Dermis blood vessel endothelial cell (primary cell): ENCODE data around the gene DOCK8. TPM values are rescaled to one million over a fixed set of nuclear protein-coding genes. Genes with fewer than 3 reads are reported as not detected.
A peak's percentile ranks its signal among the peaks of the same experiment; 100 is the strongest.

ENCODE experiments used
- DNase-seq: peaks from one replicate; pipeline ENCODE4 v3.0.0; 2010
- total RNA-seq: library from RNA; depleted of rRNA; stranded (reverse); fragments of >200 nt; gene quantifications from 2 replicates; pipeline ENCODE4 v1.2.3, GENCODE V29; 2014

DOCK8 gene
- total RNA-seq, 1 donor from 2014 or later, result 6.8 TPM

DNA sequence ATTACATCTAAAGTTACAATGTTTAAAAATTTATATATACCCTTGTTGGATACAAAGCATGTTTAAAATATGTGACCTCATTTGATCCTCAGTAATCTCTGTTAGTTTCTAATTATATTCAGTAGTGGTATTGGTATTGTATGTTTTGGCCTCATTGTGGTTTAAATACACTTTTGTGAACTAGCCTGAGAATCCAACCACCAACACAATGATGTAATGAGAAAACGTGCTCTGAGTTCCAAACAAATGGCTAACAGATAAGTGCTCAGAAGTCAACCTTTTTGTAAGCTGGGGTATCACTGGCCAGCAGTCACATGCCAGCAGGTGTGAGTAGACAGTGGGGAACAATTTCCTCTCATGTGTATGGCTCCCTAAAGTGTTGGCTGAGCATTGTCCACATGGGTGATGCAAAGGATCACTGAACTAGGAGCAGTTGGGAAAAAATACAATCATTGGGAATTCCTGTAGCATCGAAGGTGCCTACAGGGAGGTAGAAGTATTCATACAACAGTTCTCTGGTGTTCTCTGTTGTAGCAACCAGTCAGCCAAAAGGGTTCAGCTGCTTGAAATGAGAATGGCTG lies 56.1 kb downstream of the DOCK8 start:
- no peak for DNase-seq

DNA sequence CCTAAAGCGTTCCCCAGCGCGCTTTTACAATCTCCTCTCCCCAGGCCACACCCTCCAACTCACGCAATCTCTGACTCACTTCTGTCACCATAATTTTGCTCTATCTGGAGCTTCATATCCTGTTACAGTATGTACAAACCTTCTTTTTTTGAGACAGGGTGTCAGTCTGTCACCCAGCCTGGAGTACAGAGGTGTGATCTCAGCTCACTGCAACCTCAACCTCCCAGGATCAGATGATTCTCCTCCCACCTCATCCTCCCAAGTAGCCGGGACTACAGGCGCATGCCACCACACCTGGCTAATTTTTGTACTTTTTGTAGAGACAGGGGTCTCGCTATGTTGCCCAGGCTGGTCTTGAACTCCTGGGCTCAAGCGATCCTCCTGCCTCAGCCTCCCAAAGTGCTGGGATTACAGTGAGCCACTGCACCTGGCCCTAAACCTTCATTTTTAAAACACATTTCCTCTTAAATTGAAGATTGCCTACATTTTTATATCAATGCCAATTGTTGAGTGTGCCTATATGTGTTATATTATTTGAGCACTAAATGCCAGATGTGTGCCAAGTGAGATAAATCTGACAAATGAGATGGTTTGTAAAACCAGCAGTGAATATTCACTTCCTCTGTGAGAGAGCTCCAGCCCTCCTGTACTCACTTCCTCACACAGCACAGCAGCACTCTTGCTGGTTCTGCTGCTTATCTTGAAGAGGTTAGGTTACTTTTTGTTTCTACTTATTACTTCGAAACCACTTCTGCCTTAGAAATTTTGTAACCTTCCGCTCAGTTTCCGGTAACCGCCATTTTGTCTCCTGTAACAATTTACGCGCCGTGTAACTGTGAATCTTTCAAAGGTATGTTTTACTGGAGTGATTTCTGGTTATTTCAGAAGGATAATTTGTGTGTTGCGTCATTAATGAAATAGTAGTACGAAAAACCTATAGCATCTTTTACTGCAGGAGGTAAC lies 57.9 kb downstream of the DOCK8 start:
- no peak for DNase-seq

DNA sequence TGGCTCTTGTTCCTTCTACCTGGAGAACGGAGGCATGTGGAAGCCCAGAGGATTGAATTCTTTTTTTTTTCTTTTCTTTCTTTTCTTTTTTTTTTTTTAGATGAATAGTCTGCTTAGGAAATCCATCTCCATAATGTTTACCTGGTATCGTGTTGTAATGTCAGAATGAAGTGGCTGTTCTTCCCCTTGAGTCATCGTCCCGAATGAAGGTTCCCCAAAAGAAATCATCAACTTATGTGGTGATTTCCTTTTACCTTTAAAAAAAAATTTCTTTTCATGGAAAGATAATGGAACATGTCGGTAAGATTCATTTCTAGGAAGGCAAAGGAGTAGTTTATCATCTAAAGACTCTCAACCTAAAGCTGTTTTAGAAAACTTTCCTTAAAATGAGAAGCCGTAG lies 59.7 kb downstream of the DOCK8 start:
- no peak for DNase-seq

DNA sequence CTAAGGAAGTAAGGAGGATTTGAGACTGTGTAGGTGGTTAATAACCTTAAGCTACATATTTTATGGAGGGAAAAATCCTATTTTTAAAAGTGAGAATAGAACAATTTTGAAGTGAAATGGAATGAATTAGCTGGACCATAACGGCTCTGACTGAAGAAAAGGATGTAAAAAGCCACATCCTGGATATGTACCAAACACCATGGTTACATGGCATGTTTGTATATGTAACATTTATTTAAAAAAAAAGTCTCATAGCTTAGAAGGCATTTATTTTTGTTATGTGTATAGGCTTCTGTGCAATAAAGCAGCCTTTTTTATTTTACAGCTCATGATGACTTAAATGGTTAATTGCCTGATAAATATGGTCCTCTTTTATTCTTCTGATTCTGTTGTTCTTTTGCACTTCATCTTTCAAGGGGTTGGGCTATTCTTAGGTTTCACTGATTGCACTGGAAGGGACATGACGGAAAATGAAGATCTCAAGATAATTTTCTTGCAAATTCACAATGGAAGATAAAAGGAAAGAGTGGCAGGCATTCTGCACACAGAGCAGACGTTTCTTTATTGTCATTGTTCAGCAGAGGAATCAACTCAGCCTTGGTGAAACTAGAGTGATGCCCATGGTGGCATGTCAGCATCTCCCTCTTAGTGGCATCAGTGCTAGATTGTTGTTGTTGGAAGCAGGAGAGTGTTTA lies 63.1 kb downstream of the DOCK8 start:
- no peak for DNase-seq

DNA sequence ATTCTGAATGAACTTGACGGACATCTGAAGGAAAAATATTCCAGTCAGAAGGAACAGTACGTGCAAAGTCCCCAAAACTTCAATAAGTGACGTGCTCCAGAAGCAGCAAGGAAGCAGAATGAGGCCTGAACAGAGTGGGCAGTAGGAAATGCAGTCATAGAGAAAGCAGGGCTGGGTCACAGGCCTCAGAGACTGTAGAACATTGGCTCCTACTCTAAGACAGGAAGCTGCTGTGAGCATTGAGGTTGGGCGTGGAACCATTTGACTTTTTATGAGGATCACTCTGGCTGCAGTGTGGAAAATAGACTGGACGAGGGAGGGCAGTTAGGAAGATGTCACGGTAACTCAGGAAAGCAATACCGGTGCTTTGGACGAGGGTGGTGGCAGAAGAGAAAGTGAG lies 64.0 kb downstream of the DOCK8 start:
- DNase-seq, result peak; percentile 6

DNA sequence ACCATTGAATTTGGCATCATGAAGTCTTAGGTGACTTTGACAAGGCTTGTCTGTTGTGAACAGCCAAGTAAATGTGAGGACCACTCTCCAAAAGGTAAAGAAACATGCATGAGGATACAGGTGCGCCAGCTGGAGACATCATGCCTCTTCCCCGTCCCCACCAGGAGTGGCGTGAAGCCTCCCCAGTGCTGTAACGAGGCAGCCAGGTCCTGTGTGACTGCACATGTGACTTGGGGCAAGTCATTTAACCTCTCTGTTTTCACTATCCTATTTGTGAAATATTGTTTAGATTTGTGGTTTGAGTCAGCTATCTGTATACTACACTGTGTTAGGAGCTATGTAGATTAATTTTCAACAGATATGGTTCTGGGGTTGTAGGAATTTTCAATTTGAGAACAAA lies 65.0 kb downstream of the DOCK8 start:
- no peak for DNase-seq

DNA sequence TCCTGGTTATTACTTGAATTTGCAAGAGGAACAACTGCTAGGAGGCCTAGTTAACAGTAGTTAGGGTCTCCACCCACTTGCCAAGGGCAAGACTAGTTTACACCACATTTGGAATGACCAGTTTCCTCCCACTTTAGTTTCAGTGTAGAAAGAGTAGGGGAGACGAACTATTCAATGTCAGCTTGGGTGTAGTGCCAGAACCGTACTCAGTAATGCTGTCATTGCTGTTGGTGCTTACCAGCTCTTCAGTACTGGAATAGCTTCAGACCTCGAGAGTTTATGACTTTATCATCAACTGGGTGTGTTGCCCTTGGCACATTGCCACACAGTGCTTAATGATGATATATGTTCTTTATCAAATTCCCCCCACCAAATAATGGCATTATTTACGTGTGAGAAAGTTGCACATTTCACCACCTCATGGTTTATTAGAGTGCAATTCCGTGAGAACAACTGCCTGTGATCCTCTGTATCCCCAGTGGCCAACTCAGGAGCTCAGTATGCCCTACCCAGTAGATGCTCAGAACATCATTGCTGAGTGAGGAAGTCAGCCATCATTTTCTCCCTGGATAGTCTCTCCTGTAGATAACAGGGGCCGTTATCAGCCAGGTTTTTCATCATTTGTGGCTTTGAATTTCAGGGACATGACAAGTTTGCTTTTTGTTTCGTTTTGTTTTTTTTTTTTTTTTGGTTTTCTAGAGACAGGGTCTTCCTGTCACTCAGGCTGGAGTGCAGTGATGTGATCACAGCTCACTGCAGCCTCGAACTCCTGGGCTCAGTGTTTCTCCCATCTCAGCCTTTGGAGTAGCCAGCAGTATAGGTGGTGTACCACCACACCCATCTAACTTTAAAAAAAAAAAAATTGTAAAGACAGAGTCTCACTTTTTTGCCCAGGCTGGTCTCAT lies 67.3 kb downstream of the DOCK8 start:
- DNase-seq, result no peak

DNA sequence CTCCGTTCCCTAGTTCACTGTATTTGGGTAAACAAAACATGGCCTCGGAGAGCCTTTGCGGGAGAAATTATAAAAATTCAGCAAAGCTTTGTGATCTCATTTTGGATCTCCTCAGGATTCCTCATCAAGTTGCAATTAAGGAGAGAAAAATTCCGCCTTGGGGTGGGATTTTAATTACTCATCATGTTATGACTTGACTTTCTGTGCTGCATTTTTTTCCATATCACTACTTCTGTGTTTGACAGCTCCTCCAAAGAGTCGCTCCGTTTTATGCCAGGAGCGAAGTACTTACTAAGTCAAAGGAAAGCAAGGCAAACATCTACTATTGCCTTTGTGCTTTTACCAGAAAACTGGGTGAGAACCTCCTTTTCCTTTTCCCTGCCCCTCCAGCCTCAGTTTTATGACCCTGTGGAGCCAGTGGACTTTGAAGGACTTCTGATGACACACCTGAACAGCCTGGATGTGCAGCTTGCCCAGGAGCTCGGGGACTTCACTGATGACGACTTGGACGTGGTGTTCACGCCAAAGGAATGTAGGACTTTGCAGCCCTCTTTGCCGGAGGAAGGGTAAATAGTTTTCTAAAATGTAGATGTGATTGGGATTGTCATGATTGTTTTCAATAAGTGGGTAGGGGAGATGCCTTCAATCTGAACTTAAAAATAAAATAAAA lies 71.5 kb downstream of the DOCK8 start:
- no peak for DNase-seq

DNA sequence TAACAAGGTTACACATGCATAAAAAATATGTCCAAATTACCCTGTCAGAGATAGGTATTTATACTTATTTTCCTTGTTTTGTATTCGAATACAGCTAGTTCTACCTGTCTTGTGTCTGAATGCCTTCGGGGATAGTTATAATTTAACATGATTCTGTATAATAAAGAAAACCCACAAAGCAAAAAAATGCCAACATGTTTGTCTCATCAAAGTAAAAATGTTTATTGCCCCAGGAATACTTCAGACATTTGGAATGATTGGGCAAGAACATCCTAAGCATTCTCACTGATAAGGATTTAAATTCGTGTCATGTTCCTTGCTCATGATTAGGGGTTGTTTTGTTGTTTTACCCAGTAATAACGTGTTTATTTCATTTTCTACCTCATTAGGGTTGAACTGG lies 74.5 kb downstream of the DOCK8 start:
- DNase-seq, result no peak

DNA sequence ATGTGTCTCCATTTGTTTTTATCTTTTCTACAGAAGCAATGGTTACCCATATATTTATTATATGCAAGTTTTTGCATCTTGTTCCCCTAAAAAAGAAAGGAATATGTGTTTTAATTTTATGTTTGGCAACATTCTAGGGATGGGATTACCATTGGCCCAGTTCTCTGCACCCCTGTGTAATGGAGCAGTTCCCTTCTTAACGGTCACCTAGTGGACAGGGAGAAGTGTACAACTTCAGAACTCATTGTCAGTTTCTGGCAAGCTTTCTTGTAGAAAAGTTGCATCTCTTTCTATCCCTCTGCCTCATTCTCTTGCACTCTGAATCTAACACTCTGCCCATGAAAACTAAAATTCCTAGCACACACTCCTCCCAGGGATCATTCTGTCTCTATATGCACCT lies 78.2 kb downstream of the DOCK8 start:
- no peak for DNase-seq

DNA sequence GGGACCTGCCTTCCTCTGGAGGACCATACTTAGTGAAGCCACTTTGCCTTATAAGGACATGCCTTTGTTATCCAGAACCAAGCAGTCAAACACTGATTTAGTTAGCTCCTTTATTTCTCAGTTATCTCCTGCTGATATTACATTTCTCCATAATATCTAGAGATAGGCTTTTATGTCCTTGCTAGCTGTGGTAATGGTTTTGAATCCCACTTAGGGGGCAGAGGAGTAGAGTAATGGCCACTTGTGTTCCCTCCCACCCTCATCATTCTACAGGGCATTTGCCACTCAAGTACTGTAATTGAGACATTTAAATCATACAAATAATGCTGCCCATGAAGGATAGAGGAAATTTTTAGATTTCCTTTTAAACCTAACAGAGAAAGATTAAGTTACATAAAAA lies 80.9 kb downstream of the DOCK8 start:
- DNase-seq, result no peak

DNA sequence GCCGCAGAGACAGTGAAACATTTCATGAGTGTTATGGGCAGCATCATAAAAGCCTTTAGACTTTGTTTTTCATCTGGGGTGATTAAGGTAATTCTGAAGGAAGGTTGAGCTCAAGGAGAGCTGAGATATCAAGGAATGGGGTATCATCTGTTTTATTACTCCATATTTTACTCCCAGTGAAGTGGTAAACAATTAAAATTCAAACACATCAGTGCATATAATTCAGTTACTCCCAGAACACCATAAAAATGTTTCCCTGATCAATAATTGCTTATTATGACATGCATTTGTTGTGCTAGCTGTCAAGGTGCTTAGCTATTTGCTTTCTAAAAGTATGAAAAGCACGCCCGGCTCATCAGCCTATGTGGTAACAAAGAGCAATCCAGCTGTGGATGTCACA lies 81.7 kb downstream of the DOCK8 start:
- no peak for DNase-seq

DNA sequence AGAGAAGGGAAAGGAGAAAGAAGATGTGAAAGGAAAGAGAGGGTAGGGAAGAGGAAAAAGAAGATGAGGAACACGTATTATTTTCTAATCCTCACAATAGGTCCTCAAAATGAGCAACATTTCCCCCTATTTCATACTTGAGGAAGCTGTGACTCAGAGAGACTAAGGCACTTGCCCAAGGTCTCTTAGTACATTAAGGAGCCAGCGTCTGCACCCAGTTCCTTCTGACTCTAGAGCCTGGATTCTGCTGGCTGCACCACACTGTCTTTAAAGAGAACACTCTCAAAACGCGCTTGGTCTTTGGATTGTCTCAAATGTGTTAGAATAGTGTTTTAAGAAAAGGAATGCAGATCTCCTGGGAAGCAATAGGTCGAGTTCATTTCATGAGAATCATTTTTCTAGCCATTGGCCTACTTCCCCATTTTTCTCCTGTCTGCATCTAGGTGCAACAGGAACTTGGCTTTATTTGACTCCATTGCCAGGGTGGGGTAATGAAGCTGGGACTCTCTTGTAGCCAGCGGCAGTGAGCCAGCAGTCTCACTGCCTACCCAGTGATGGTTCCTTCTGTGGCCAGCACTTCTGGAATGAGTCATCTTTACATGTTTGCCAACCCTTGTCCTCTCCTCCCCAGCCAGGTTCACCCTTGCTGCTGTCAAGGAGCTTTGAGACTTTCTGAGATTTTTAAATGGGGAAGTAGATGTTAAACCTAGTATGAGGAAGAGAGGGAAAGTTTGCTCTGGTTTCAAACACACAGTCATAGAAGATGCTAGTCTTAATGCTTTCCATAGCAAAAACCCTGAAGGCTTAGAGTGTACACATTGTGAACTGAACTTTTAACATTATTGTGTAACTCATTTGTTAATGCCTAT lies 82.7 kb downstream of the DOCK8 start:
- peak; percentile 22 for DNase-seq

DNA sequence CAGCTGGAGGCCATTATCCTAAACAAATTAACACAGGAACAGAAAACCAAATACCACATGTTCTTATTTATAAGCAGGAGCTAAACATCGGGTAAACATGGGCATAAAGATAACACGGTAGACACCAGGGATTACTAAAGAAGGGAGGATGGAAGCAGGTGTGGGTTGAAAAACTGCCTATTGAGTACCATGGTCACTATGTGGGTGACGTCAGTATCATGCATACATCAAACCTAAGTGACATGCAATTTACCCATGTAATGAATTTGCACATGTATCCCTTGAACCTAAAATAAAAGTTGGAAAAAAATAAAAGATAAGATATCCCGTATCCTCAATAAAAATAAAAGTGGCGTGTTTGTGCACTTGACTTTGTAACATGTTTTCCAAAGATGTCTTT lies 88.8 kb downstream of the DOCK8 start:
- DNase-seq, result no peak

DNA sequence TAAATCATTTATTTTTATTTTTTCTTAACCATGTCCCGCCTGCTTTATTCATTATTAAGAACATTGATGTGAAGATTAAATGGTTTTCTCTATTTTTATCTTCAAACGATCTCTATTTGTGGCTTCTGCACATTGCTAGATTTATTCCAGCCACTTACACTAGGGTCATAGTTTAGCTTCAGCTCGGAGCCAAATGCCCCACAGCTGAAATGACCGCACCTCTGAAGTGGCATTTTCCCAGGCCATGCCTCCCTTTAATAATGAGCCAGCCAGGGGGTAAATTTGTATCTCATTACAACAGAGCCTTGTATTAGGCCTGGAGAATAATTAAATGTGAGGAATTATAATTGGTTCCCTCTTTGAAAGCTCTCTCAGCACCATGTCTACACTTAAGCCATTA lies 89.4 kb downstream of the DOCK8 start:
- DNase-seq, result no peak

DNA sequence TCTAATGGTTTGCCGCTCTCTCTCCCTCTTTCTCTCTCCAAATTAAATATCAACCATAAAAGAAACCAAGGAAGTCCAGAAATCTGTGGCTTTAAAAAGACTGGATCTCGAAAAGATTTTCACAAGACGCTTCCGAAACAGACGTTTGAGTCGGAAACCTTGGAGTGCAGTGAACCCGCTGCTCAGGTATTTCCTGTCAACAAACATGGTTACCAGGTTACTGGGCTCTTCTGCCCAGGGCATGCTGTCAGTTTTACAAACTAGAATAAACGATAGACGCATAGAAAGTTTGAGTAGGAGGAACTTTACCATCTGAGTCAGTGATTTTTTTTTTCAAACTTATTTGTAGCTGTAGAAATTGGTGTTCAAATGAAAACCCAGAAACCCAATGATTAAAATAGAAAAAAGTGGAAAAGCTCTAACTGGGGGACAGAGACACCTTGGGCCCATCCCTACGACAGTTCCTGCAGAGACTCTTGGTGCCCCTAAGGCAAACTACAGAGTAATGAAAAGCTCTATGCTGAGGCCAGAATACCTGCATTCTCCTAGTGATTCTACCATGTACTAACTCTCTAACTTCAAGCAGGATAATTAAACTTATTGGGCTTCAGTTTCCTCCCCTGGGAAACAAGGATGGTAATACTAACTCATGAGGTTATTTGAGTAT lies 90.0 kb downstream of the DOCK8 start:
- peak; percentile 53 for DNase-seq

DNA sequence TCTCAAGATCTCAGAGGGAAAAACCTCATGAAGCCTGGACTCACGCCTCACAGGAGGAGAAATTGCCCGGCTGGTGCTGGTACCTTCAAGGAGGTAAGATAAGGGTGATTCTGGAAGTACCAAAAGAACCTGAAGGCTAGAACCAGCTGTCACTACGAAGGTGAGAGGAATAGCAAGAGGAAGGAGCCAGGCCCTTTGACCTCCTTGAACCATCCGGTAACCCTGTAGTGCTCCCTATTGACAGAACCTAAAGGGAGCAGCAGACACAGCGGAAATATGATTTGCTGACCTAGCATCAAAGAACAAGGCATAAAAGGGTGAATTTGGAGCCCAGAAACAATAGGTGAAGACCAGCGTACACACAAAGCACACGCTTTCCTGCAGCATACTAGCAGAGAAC lies 92.2 kb downstream of the DOCK8 start:
- DNase-seq, result no peak

DNA sequence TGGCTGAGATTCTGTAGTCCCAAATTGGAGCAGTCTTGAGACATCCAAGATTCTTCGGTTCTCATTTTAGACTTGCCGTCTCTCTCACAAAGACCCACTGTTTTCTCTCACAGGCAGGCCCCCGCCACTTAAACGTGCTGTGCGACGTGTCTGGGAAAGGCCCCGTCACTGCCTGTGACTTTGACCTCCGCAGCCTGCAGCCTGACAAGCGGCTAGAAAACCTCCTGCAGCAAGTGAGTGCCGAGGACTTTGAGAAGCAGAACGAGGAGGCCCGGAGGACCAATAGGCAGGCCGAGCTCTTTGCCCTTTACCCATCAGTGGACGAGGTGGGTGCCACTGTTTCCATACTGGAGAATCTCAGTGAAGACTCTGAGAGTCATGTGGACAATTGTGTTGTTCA lies 97.2 kb downstream of the DOCK8 start:
- DNase-seq, result no peak

DNA sequence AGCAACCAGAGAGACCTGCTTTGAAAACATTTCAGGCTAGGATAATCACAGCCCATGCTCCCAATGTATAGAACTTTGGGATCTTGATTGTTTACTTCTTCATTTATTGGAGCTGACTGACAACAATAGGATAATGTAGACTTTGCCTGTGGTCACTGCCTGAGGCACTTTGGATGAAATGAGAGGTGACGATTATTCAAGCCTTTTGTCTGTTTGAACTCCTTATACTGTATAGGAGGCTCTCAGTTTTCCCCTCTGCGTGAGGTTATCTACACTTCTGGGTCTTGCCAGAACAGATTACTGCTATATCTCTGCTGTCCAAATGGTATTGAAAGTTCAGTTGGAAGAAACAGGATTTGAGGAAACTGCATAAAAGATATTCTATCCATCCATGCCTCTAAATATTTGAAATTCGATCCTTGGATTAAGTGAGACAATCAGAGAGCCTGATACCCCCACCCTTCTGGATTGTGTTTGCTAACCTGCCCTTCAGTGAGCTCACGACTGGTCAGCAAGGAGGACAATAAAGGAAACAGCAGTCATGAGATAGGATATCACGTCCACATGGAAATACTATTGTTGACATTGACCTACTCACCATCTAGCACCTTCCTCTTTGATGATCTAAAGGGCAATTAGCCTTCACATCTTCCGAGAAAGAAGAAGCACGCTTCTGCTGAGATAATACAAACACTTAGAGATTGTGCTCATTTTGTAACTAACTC lies 98.1 kb downstream of the DOCK8 start:
- DNase-seq, result peak; percentile 40
